ENCODE measurements around the gene MAL. TPM values are rescaled to one million over a fixed set of nuclear protein-coding genes. Genes with fewer than 3 reads are reported as not detected.

MAL gene
- total and polyA plus RNA-seq, 2 of the 8 experiments (the other 6 are each of a cell fraction or from before 2014, with no cell fraction given): not detected

- TF ChIP-seq, protein P1, sequence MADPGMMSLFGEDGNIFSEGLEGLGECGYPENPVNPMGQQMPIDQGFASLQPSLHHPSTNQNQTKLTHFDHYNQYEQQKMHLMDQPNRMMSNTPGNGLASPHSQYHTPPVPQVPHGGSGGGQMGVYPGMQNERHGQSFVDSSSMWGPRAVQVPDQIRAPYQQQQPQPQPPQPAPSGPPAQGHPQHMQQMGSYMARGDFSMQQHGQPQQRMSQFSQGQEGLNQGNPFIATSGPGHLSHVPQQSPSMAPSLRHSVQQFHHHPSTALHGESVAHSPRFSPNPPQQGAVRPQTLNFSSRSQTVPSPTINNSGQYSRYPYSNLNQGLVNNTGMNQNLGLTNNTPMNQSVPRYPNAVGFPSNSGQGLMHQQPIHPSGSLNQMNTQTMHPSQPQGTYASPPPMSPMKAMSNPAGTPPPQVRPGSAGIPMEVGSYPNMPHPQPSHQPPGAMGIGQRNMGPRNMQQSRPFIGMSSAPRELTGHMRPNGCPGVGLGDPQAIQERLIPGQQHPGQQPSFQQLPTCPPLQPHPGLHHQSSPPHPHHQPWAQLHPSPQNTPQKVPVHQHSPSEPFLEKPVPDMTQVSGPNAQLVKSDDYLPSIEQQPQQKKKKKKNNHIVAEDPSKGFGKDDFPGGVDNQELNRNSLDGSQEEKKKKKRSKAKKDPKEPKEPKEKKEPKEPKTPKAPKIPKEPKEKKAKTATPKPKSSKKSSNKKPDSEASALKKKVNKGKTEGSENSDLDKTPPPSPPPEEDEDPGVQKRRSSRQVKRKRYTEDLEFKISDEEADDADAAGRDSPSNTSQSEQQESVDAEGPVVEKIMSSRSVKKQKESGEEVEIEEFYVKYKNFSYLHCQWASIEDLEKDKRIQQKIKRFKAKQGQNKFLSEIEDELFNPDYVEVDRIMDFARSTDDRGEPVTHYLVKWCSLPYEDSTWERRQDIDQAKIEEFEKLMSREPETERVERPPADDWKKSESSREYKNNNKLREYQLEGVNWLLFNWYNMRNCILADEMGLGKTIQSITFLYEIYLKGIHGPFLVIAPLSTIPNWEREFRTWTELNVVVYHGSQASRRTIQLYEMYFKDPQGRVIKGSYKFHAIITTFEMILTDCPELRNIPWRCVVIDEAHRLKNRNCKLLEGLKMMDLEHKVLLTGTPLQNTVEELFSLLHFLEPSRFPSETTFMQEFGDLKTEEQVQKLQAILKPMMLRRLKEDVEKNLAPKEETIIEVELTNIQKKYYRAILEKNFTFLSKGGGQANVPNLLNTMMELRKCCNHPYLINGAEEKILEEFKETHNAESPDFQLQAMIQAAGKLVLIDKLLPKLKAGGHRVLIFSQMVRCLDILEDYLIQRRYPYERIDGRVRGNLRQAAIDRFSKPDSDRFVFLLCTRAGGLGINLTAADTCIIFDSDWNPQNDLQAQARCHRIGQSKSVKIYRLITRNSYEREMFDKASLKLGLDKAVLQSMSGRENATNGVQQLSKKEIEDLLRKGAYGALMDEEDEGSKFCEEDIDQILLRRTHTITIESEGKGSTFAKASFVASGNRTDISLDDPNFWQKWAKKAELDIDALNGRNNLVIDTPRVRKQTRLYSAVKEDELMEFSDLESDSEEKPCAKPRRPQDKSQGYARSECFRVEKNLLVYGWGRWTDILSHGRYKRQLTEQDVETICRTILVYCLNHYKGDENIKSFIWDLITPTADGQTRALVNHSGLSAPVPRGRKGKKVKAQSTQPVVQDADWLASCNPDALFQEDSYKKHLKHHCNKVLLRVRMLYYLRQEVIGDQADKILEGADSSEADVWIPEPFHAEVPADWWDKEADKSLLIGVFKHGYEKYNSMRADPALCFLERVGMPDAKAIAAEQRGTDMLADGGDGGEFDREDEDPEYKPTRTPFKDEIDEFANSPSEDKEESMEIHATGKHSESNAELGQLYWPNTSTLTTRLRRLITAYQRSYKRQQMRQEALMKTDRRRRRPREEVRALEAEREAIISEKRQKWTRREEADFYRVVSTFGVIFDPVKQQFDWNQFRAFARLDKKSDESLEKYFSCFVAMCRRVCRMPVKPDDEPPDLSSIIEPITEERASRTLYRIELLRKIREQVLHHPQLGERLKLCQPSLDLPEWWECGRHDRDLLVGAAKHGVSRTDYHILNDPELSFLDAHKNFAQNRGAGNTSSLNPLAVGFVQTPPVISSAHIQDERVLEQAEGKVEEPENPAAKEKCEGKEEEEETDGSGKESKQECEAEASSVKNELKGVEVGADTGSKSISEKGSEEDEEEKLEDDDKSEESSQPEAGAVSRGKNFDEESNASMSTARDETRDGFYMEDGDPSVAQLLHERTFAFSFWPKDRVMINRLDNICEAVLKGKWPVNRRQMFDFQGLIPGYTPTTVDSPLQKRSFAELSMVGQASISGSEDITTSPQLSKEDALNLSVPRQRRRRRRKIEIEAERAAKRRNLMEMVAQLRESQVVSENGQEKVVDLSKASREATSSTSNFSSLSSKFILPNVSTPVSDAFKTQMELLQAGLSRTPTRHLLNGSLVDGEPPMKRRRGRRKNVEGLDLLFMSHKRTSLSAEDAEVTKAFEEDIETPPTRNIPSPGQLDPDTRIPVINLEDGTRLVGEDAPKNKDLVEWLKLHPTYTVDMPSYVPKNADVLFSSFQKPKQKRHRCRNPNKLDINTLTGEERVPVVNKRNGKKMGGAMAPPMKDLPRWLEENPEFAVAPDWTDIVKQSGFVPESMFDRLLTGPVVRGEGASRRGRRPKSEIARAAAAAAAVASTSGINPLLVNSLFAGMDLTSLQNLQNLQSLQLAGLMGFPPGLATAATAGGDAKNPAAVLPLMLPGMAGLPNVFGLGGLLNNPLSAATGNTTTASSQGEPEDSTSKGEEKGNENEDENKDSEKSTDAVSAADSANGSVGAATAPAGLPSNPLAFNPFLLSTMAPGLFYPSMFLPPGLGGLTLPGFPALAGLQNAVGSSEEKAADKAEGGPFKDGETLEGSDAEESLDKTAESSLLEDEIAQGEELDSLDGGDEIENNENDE (IDR thresholded peaks at IDR 0.05; ENCODE audit: insufficient replicate concordance, low read length): no peak
Observed at GRCh38 chr2:95056461-95057459, 31.3 kb downstream of the MAL start (continued).

All from H1 (cell line).